GM19397 (cell line): Measurements from ENCODE around the gene NEMP2.

ENCODE experiments used
- ATAC-seq: cut with Tn5 transposase; IDR thresholded peaks from one replicate; pipeline ENCODE4 v1.9.1; 2021; ENCODE audit warnings: mild to moderate bottlenecking, moderate library complexity; ENCODE audit not compliant: unreplicated experiment

The NEMP2 gene

DNA sequence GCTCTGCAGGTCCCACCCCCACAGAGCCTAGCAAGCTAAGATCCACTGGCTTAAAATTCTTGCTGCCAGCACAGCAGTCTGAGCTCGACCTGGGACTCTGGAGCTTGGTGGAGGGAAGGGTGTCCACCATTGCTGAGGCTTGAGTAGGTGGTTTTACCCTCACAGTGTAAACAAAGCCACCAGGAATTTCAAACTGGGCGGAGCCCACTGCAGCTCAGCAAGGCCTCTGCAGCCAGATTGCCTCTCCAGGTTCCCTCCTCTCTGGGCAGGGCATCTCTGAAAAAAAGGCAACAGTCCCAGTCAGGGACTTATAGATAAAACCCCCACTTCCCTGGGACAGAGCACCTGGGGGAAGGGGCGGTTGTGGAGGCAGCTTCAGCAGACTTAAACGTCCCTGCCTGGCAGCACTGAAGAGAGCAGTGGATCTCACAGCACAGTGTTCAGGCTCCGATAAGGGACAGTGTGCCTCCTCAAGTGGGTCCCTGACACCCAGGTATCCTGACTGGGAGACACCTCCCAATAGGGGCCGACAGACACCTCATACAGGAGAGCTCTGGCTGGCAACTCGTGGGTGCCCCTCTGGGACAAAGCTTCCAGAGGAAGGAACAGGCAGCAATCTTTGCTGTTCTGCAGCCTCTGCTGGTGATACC is 20.0 kb upstream of the NEMP2 start:
- no peak for ATAC-seq

DNA sequence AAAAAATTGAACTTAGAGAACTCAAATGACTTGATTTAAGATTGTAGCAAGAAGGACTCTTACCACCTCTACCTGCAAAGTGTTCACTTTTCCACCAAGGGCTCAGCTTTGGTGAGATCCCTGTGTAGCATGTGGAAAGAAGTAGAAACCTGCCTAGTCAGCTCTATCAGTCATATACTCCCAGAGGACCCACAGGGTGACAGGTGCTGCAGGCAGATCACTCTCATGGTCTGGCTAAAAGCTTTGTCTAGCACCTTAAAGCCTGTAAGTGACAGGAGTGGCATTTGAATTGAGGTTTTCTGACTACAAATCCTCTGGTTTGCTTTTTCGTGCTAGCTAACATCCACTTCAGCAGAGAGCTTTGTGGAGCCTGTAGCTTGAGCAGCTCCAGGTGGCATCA is 18.7 kb upstream of the NEMP2 start:
- ATAC-seq = no peak

DNA sequence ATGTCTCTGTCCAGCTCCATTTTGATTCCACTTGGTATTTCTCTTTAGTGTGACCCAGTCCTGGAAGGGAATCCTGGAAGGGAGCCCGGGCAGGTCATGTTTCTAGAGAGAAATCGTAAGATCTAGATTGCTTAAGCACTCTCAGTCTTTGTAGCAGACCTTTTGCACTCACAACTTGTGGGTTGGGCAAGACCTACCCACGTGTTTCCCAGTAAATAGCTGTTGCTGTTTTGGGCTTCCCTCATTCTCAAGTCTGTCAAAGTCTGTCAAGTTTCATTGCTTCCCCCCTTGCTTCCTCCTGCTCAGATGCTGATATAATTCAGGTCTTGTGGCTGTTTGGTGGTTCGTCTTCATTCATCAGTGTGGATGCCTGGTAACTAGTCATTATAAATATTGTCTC is 17.4 kb upstream of the NEMP2 start:
- ATAC-seq = no peak

DNA sequence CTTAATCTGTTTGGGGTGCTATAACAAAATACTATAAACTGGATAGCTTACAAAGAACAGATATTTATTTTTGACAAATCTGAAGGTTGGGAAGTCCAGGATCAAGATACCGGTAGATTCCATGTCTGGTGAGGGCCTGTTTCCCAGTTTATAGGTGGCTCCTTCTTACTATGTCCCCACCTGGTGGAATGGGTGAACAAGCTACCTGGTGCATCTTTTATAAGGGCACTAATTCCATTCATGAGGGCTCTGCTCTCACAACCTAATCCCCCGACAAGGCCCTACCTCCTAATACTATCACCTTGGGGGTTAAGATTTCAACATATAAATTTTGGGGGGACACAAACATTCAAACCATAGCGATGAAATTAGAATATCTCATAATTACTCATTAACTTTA is 15.6 kb upstream of the NEMP2 start:
- ATAC-seq = no peak

DNA sequence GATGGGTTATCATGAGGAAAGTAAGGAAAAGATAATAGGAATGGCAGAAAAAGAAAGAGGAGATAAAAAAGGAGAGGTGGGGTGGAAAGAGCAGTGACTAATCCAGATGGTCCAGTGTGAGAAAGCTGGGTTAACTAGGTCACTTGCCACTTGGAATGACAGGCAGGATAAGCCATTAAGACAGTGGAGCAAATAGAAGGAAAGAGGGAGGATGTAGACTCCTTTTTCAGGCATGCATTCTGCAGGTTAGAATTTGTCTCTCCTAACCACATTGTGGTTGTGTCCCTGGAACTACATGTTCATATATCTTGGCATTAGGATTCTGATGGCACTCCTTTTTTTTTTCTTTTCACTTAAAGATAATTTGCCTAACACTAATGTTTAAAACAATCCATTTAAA is 13.4 kb upstream of the NEMP2 start:
- ATAC-seq = no peak

DNA sequence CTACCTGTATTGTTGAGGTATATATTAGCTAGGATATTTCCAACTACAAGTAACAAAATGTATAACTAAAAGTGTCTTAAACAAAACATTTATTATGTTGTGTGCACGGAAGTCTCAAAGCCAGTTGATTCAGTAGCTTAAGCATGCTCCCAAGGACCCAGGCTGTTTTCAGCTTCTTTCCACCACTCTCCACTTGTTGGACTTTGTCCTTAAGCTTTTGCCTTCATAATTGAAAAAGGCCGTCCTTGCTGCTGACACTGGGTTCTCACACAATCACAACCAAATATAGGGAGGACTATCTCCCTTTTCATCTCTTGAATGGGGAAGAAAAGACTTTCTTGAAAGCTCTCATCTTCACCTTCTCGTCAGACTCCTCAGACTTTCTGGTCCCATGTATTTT is 12.2 kb upstream of the NEMP2 start:
- no peak for ATAC-seq

DNA sequence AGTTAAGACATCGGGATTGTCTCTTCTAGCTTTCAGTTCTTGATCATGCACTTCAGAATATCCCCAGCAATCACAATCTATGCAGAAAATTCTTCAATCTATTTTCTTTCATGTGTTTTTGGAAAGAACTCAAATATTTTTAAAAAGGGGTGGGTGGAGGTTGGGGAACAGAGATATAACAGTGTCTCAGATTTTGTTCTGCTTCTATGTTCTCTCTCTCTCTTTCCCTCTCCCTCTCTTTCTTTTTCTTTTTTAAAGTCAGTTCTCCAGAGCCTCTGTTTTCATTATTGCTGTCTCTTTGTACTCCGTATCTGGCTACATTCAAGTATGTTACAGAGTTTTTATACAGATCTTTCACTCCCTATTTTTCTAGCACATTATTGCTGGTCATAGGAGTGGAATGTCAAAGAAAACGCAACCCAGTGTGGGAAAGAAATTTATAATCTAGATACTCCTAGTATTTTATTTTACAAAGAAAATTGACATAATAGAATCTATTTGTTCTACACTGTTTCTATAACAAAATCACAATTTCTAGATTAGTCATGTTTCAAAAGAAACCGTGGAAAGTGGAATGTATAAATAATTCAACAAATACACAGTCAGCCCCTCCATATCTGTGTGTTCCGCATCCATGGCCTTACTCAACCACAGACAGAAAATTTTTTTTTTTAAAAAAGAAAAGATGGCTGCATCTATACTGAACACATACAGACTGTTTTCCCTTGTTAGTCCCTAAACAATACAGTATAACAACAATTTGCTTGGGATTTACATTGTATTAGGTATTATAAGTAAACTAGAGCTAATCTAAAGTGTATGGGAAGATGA is 11.2 kb upstream of the NEMP2 start:
- ATAC-seq = no peak

DNA sequence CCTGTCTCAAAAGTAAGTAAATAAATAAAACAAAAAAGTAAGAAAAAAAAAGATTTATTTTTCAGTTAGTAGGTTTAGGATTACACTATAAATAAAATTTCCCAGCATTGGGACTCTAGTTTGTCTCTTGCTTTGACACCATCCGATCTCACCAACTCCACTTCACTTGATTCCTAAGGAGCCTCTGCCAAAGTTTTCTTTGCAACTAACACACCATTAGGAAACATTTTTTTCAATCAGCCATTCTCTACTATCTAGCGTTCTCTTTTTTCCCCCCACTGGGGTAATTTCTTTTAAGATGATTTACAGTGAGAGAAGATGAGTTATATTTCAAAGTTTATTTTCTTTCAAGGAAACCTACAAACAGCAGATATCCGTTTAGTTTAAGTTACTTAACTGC is 10.6 kb upstream of the NEMP2 start:
- ATAC-seq = no peak

DNA sequence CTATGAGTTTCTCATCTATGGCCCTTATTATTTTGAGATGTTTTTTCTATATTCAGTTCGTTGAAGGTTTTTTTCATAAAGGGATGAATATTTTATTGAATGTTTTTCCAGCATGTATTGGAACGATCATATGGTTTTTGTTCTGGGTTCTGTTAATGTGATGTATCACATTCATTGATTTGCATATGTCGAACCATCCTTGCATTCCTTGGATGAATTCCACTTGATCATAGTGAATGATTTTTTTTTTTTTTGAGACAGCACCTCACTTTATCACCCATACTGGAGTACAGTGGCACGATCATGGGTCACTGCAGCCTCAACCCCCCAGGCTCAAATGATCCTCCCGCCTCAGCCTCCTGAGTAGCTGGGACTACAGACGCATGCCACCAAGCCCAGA is 5.5 kb upstream of the NEMP2 start:
- ATAC-seq = no peak

DNA sequence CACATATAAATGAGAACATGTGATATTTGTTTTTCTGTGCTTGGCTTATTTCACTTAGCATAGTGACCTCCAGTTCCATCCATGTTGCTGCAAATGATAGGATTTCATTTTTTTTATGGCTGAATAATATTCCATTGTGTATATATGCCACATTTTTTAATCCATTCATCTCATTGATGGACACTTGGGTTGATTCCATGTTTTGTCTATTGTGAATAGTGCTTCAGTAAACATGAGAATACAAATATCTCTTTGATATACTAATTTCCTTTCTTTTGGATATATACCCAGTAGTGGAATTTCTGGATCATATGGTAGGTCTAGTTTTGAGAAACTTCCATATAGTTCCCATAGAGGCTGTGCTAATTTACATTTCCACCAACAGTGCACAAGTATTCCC is 3.7 kb upstream of the NEMP2 start:
- ATAC-seq = no peak

DNA sequence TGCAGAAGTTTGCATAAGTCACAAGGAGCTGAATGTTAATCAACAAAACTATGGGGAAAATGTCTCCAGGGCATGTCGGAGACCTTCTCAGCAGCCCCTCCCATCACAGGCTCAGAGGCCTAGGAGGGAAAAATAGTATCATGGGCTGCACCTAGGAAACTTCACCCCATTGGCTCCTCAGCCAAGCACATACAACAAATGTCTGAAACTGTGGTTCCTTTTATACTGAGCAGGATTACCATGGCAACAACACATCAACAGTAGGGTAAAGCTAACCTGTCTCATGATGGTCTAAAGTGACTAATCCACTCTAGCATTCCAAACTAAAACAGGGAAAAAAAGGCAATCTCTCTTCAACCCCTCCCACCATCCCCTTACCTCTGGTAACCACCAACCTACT is 3.2 kb upstream of the NEMP2 start:
- ATAC-seq = no peak

DNA sequence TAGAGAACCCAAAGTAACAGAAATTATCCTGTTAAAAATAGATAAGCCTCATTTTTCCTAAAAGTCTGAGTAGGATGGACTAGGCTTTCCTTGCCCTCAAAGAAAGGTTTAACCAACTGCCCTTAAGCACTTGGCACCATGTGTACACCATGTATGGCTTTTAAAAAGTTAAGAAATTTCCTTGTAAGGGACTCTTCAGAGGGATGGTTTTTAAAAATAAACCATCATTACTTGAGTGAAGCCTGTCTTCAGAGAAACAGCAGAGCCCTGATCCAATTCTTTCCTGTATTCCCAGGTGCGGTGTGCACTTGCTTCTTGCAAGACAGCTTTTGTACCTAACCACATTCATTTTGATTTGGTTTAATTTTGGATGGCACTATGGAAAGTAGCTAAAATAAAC is 1.1 kb upstream of the NEMP2 start:
- ATAC-seq = no peak

DNA sequence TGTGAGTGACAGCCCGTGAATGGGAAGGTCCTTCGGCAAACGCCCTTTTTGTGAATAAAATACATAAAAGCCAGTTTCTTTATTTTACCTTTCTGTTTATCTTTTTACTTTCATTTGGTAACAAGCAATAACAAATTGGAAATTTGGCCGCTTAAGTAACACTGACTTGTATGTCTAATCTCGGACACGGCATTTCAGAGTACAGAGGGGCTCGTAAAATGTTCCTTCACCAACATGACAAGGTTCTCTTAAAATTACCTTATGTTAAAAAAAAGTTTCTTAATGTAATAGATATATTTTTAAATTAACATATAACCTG is 558 bp upstream of the NEMP2 start:
- no peak for ATAC-seq

DNA sequence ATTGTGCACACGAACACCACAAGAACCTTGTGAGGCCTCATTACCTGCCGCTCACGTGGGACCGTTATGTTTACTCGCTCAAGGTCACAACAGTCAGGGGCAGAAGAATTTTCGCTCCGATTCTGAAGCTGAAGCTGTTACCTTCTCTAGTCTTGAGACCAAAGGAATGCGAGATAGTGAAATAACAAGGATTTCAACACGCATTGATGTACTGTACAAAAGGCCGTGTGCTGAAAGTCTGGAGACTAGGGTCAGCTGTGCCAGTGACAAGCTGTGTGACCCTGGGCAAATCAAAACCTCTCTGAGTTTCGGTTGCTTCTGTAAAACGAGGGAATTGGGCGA is 583 bp downstream of the NEMP2 start:
- ATAC-seq = no peak

DNA sequence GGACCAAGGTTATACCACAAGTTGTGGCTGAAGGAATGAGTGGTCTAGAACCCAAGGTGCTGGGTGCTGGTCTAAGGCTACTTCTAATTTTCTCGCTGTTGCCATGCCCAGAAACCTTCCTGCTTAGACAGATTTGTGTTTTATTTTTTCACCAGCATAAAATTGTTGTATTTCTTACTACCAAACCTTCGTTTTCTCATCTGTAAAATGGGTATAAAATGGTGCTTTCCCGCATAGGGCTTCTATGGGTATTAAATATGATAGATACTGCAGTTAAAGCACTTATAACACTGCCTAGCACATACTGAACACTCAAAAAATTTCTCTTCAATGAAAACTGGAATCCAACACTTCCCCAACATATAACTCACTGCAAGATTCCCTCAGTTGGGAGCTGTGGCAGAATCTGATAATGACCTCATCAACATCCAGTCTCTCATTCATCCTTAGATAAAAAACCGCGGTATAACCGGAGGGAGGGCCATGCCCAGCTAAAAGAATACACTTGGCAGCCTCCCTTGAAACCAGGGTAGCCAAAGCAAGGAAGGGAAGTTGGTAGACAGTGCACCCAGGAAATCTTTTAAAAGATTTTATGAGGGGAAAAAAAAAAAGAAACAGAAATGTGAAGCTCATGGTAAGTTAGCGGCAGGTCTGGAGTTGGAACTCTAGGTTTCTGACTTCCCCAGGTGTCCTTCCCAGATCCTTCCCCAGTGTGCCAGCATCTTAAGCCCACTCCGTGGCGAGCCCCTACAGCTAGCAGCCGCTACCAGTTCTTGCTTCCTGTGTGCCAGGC is 1.2 kb downstream of the NEMP2 start:
- ATAC-seq = no peak

DNA sequence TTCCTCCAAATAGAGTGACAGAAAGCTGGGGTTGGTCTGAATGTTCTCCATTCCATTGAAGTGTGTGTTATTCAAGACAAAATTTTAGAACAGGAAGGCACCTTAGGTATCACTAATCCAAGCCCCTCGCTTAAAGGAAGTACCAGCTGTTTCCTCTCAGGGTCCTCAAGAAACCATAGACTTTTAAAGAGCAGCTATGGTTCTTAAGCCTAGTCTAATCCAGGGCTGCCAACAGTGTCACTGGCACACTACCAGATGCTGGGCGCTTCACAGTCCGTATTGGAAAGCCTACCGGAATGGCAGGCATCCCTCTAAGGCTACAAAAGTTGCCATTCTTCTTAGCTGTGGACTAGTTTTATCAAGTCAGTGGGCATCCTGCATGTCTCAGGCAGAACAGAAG is 1.9 kb downstream of the NEMP2 start:
- no peak for ATAC-seq

DNA sequence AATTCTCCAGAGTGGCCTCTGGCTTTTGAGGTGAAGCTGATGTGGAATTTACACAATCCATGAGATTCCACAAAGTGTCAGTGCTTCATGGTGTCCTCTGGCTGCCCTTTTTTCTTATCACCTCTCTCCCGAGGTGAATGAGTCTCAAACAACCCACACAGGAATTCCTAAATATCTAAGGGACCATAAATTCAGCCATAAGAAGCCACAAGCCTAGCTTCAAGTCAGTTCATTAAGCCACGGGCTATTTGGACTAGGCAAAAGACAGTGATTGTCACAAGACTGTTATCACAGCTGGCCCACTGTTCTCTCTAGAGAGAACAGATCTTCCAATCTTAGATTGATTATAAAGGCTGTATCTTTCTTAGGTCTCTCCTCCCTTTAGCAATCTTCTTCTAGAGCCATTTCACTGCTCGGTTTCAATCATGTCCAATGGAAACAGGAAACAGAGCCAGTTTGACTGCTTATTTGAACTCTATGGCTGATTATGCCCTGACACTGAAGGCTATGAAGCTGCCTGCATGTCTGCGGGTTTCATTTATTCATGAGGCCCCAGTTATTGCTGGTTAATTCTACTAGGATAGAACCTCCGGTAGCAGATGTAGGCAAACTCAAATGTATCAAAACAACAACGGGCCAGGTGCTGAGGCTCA is 4.1 kb downstream of the NEMP2 start:
- no peak for ATAC-seq

DNA sequence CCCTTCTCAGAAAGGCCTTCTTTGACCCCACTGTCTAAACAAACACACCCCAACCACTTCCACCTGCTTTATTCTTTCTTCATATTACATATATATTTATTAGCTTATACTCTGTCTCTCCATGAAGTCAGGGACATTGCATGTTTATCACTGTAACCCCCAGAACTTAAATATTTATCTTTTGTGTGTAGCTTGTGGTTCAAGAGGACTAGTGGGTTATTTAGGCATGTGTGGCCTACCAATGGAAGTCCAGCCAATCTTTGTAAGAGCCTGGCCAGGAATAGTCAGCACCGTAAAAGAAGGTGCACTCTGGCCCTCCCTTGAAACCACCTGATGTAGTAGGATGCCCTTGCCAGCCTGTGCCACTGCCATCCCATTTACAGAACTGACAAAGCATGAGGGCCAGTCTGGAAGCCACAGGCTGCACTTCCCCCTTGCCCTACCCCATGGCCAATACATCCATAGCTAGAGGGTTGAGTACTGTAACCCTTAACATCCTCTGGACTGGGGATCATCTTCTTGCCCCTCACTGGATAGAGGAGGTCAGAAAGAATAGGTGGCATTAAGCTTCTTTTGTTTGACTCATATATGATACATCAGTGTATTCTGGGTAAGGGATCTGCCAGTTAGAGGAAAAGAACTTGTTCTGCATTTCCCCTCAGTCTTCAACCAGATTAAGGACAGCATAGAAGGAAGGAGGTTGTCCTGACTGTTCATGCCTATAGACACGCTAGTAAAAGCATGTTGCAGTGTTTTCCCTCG is 4.9 kb downstream of the NEMP2 start:
- no peak for ATAC-seq

DNA sequence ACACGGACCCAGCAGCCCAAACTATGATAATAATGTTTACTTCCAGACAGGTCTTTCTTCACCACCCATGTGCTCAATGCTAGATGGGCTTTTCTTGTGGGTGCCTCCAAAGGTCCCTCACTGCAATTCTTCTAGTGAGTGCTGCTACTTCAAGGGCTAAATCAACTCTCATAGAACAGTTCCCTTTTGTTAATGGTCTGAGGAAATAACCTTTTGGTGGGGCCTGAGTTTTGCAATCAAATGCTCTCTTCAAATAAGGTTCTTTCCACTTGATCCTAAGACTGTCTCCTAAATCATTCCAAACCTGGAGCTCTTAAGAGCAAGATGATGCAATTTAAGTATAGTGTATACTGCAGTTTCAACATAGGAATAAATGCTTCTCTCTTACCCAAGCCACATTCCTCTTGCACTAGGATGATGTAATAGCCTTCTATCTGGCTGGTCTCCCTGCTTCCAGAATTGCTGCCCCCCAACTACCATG is 6.0 kb downstream of the NEMP2 start:
- ATAC-seq = no peak

DNA sequence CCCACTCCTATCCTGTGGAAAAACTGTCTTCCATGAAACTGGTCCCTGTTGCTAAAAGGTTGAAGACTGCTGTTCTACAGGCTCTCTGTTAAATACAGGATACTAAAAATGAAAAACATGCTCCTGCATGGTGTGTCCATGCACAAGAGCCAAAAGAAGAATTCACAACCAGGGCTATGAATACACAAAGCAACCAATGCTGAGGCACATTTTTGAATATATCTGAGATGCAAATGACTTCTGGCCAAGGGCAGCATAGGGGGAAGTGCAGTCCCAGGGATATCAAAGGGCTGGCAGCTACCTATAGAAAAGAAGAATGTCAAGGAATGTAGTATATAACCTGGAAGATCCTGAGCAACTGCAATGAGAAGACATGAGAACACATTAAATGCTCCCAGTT is 6.6 kb downstream of the NEMP2 start:
- no peak for ATAC-seq

DNA sequence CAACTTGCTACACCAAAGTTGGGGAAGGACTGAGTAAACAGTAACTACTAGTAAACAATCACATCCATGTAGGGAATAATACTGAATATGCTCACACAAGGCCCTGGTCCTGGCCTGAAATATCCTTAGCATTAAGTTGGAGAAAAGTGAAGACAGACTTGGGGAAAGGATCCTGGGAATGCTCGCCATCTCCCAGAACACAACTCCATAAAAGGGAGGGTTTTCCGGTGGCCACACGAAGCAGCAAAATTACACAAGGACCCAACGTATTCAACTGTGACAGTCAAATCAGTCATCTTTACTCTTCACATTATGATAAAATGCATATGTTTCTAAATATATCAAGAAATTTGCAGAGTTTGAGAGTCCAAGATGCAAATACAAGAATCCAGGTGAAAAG is 7.3 kb downstream of the NEMP2 start:
- no peak for ATAC-seq
